ENCODE measurements around the gene PSMD7. TPM values are rescaled to one million over a fixed set of nuclear protein-coding genes. Genes with fewer than 3 reads are reported as not detected.

Gene PSMD7
- total RNA-seq, 2 donors from 2014 or later = 128 to 137 TPM

DNA sequence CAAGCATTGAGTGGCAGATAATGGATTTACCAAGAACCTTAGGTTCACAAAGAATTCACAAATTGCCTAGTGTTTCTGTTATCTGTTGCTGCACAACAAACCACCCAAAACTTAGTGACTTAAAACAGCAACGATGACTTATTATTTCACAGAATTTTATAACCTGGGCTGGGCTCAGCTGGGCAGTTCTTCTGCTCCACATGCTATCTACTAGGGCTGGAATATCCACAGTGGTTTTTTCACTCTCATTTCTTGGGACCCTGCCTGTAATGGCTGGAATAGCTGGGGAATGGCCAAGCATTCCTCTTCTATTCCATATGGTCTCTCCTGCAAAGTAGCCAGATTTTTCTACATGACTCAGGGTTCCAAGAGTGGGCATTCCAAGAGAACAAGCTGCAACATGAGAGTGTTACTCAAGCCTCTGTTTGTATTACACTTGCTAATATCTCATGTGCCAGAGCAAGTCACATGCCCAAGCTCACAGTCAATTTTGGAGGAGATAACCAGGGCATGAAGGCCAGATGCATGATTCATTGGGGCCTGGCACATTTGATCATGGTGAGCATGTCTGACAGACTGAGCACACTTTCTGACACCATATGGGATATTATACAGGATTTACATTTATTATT is 4.9 kb upstream of the PSMD7 start:
- peaks cover 9% of the 10 kb centered on the region for H3K9me3 Mint-ChIP-seq
- no peaks in the 10 kb centered on the region for H3K27me3 ChIP-seq (ENCODE audit: control insufficient read depth, insufficient read depth, low read length, poor library complexity, severe bottlenecking)
- H3K9me3 ChIP-seq (ENCODE audit: control insufficient read depth, low read length) = peaks cover 10% of the 10 kb centered on the region
- no peak overlapping the region for H3K27ac Mint-ChIP-seq
- H3K27ac ChIP-seq (ENCODE audit: low read depth, low read length) = no peak overlapping the region
- WGBS, 2 experiments (ENCODE audit: insufficient coverage in 1 of 2, insufficient read length in 1 of 2) = 90% methylated on average over 1 of the region's 1 CpG
- no peaks in the 10 kb centered on the region for H3K27me3 Mint-ChIP-seq (ENCODE audit: insufficient read depth)
- H3K4me3 ChIP-seq (ENCODE audit: low read length) = no peak overlapping the region
- TF ChIP-seq, protein P1, sequence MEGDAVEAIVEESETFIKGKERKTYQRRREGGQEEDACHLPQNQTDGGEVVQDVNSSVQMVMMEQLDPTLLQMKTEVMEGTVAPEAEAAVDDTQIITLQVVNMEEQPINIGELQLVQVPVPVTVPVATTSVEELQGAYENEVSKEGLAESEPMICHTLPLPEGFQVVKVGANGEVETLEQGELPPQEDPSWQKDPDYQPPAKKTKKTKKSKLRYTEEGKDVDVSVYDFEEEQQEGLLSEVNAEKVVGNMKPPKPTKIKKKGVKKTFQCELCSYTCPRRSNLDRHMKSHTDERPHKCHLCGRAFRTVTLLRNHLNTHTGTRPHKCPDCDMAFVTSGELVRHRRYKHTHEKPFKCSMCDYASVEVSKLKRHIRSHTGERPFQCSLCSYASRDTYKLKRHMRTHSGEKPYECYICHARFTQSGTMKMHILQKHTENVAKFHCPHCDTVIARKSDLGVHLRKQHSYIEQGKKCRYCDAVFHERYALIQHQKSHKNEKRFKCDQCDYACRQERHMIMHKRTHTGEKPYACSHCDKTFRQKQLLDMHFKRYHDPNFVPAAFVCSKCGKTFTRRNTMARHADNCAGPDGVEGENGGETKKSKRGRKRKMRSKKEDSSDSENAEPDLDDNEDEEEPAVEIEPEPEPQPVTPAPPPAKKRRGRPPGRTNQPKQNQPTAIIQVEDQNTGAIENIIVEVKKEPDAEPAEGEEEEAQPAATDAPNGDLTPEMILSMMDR (conservative IDR thresholded peaks at IDR 0.05) = no peak
- no peaks in the 10 kb centered on the region for H3K36me3 ChIP-seq (ENCODE audit: control insufficient read depth, insufficient read depth, low read length)
- no peak overlapping the region for H3K9ac ChIP-seq (ENCODE audit: extremely low read depth, low read length, poor library complexity, severe bottlenecking)
- no peaks in the 10 kb centered on the region for H3K4me1 ChIP-seq (ENCODE audit: control insufficient read depth, insufficient read depth, low read length)
- H3K4me3 Mint-ChIP-seq = no peak overlapping the region
- H3K36me3 Mint-ChIP-seq (ENCODE audit: low read depth) = peaks cover 7% of the 10 kb centered on the region
- no peak for DNase-seq
- H3K4me1 Mint-ChIP-seq = peaks cover 5% of the 10 kb centered on the region

DNA sequence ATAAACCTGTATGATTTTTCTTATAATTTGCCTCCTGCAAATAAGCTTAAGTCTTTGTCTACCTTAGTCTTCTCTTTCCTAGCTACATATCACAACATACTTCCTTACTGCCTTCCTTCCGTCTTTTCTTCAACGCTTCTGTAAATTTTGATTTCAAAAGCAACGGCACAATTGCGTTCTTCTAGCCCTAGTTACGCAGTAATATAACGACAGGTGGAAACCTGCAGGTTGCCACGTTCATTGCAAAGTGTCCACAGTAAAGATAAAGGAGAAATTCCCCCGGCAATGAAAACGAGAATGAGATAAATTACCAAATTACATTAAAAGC is 546 bp upstream of the PSMD7 start:
- peak overlapping the region; percentile 95 for H3K9ac ChIP-seq (ENCODE audit: extremely low read depth, low read length, poor library complexity, severe bottlenecking)
- H3K4me3 Mint-ChIP-seq = peak overlapping the region; percentile 94
- peaks cover 9% of the 10 kb centered on the region for H3K9me3 ChIP-seq (ENCODE audit: control insufficient read depth, low read length)
- H3K27ac ChIP-seq (ENCODE audit: low read depth, low read length) = peak overlapping the region; percentile 58
- peaks cover 34% of the 10 kb centered on the region for H3K36me3 Mint-ChIP-seq (ENCODE audit: low read depth)
- 25 to 33% methylated on average over 6 to 9 of the region's 9 CpGs for WGBS, 2 experiments (ENCODE audit: insufficient coverage in 1 of 2, insufficient read length in 1 of 2)
- peaks cover 7% of the 10 kb centered on the region for H3K9me3 Mint-ChIP-seq
- peaks cover 30% of the 10 kb centered on the region for H3K36me3 ChIP-seq (ENCODE audit: control insufficient read depth, insufficient read depth, low read length)
- DNase-seq = no peak
- peaks cover 5% of the 10 kb centered on the region for H3K4me1 Mint-ChIP-seq
- peak overlapping the region; percentile 82 for H3K4me3 ChIP-seq (ENCODE audit: low read length)
- H3K4me1 ChIP-seq (ENCODE audit: control insufficient read depth, insufficient read depth, low read length) = peaks cover 3% of the 10 kb centered on the region
- TF ChIP-seq, protein P1 (conservative IDR thresholded peaks at IDR 0.05) = no peak
- no peaks in the 10 kb centered on the region for H3K27me3 ChIP-seq (ENCODE audit: control insufficient read depth, insufficient read depth, low read length, poor library complexity, severe bottlenecking)
- H3K27ac Mint-ChIP-seq = peak overlapping the region; percentile 99
- no peaks in the 10 kb centered on the region for H3K27me3 Mint-ChIP-seq (ENCODE audit: insufficient read depth)

DNA sequence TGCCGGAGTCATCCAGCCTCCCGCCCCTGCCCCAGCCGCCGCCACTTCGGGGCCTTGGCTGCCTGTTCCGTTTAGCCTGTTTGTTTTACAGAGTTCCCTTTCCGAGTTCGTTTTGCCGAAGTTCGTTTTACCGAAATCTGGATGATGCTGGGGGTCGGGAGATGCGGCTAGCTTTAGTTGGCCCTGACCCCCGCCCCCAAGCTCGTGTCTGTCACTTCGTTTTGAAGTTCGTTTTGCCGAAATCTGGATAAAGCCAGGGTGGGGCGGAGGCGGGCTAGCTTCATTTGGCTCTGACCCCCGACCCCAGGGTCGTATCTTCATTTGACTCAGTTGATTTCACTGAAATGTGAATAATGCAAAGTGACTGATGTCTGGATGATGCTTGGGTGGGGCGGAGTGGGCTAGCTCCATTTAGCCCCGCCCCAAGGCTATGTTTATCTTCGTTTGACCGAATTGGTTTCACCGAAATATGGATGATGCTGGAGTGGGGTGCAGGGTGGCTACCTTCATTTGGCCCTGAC is 591 bp downstream of the PSMD7 start:
- Mint-ChIP-seq H3K4me1 (peaks cover 5% of the 10 kb centered on the region), H3K27ac (peak overlapping the region; percentile 99), H3K27me3 (ENCODE audit: insufficient read depth) (no peaks in the 10 kb centered on the region), H3K9me3 (no peaks in the 10 kb centered on the region), H3K36me3 (ENCODE audit: low read depth) (peaks cover 41% of the 10 kb centered on the region), H3K4me3 (peak overlapping the region; percentile 94)
- H3K36me3 ChIP-seq (ENCODE audit: control insufficient read depth, insufficient read depth, low read length) = peaks cover 42% of the 10 kb centered on the region
- peaks cover 3% of the 10 kb centered on the region for H3K4me1 ChIP-seq (ENCODE audit: control insufficient read depth, insufficient read depth, low read length)
- TF ChIP-seq, protein P1 (conservative IDR thresholded peaks at IDR 0.05) = no peak
- no peaks in the 10 kb centered on the region for H3K27me3 ChIP-seq (ENCODE audit: control insufficient read depth, insufficient read depth, low read length, poor library complexity, severe bottlenecking)
- peak overlapping the region; percentile 82 for H3K4me3 ChIP-seq (ENCODE audit: low read length)
- peak overlapping the region; percentile 92 for H3K27ac ChIP-seq (ENCODE audit: low read depth, low read length)
- no peaks in the 10 kb centered on the region for H3K9me3 ChIP-seq (ENCODE audit: control insufficient read depth, low read length)
- H3K9ac ChIP-seq (ENCODE audit: extremely low read depth, low read length, poor library complexity, severe bottlenecking) = peak overlapping the region; percentile 95
- WGBS, 2 experiments (ENCODE audit: insufficient coverage in 1 of 2, insufficient read length in 1 of 2) = 1% methylated on average over 19 to 27 of the region's 27 CpGs
- DNase-seq = no peak
